HAP-1 (cell line): ENCODE measurements around the gene TRPM3.
"Not testable (repeated sequence)": the region's sequence is repeated elsewhere in the genome, so short reads cannot be mapped to it uniquely, and the experiment has no call there.

Experiments used
- DNase-seq, 2 experiments: peaks; one replicate each; pipeline ENCODE4 v3.0.0-alpha.2; 2016 to 2020; ENCODE audit warnings: low spot score in 2 of 2
- H3K27me3 ChIP-seq: fragments of 250-450 bp; sonication (Bioruptor Pico); 2 replicates; pipeline ENCODE4 v1.5.1; 2020; ENCODE audit warnings: low read depth, mild to moderate bottlenecking, moderate library complexity
- H3K36me3 ChIP-seq: fragments of 250-450 bp; sonication (Bioruptor Pico); replicated peaks from 2 replicates; pipeline ENCODE4 v1.5.1; 2020; ENCODE audit warnings: mild to moderate bottlenecking
- H3K4me1 ChIP-seq: fragments of 250-450 bp; sonication (Bioruptor Pico); 2 replicates; pipeline ENCODE4 v1.5.1; 2020; ENCODE audit warnings: mild to moderate bottlenecking
- H3K4me3 ChIP-seq: fragments of 250-450 bp; sonication (Bioruptor Pico); 2 replicates; pipeline ENCODE4 v1.5.1; 2020; ENCODE audit warnings: mild to moderate bottlenecking, moderate library complexity
- H3K9me3 ChIP-seq: fragments of 250-450 bp; sonication (Bioruptor Pico); 2 replicates; pipeline ENCODE4 v1.5.1; 2020; ENCODE audit warnings: mild to moderate bottlenecking, moderate library complexity
- in situ Hi-C: fragments of 300-500 bp; cut with MboI; formaldehyde crosslinking; loops from 3 replicates; pipeline ENCODE4 v1.14.3; 2020; ENCODE audit warnings: low sequenced_read_pairs, inconsistent platforms, mixed read lengths

The TRPM3 gene

DNA sequence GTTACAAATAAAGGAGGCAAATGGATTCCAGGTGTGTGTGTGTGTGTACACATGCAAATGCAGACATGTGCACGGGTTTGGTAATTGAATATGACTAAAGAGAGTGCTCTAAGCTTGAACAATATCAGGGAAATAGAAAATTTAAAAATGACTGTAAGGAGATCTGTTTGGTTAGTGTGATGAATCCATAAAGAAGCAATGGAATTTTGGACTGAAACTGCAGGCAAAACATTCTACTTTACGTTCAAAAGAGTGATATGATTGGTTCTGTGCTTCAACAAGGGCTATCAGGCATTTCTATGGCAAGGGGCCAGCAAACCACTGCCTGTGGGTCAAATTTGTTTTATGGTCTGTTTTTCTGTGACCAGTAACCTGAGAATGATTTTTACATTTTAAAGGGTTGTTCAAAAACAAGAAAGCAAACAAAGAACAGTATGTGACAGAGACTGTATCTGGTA lies 374.1 kb downstream of the TRPM3 start:
- in situ Hi-C loops = no loop called here
- peak in 1 of 2 experiments; percentile 72 for DNase-seq
- no peaks in the 10 kb centered on the region for H3K36me3 ChIP-seq
- peaks cover 30% of the 10 kb centered on the region for H3K4me1 ChIP-seq
- no peaks in the 10 kb centered on the region for H3K9me3 ChIP-seq
- no peak overlapping the region for H3K4me3 ChIP-seq
- H3K27me3 ChIP-seq = no peaks in the 10 kb centered on the region

DNA sequence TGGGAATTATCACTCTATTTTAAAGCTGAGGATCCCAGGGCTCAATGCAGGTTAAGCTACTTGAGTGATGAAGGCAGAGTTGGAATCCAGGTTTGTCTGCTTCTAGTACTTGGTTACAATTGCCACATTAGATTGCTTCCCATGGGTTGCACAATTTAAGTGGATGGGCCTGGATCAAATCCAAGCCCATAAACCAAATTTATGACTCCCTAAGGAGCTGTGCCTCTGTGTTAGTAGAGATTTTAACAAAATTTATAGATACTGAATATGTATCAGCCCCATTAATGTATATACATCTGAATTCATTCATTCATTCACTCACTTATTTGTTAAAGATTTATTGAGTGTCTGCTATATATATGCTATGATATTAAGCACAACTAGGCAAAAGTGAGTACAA lies 374.7 kb downstream of the TRPM3 start:
- DNase-seq = peak; percentile 80 to 82
- Histone ChIP-seq H3K9me3 (no peaks in the 10 kb centered on the region), H3K36me3 (no peaks in the 10 kb centered on the region), H3K4me3 (no peak overlapping the region), H3K27me3 (no peaks in the 10 kb centered on the region), H3K4me1 (peaks cover 30% of the 10 kb centered on the region)
- in situ Hi-C loops = no loop called here

- no peak overlapping the region for H3K4me3 ChIP-seq
- H3K9me3 ChIP-seq = no peaks in the 10 kb centered on the region
- H3K4me1 ChIP-seq = peaks cover 30% of the 10 kb centered on the region
- H3K27me3 ChIP-seq = no peaks in the 10 kb centered on the region
- peak; percentile 32 to 42 for DNase-seq
- in situ Hi-C loops = no loop called here
- H3K36me3 ChIP-seq = no peaks in the 10 kb centered on the region
Observed at GRCh38 chr9:70746316-70746715, 375.1 kb downstream of the TRPM3 start.

GRCh38 chr9:70724794-70725193 lies 396.6 kb downstream of the TRPM3 start:
- in situ Hi-C loops, H3K36me3 ChIP-seq, DNase-seq, H3K4me1 ChIP-seq, H3K27me3 ChIP-seq, H3K9me3 ChIP-seq, H3K4me3 ChIP-seq: not testable (repeated sequence)

DNA sequence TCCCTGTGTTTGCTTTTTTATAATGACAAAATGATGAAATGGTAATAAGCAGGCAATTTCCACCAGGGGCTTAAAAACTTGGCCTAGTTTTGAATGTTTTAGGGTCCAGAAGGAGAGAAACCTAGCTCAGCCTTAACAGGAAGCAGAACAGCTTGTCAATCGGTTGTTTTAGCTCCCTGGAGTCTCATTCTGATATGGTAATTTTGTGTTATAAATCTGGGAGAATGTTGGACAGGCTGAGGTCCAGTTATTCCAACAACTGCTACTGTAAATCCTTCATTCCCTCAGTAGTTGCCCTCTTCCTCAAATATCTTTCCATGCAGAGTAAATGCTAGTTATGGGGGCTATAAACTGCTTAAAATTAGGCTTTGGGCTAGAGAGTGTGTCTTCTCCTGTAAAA lies 397.4 kb downstream of the TRPM3 start:
- H3K4me3 ChIP-seq, H3K9me3 ChIP-seq, H3K27me3 ChIP-seq, DNase-seq, H3K36me3 ChIP-seq, in situ Hi-C loops, H3K4me1 ChIP-seq: not testable (repeated sequence)

DNA sequence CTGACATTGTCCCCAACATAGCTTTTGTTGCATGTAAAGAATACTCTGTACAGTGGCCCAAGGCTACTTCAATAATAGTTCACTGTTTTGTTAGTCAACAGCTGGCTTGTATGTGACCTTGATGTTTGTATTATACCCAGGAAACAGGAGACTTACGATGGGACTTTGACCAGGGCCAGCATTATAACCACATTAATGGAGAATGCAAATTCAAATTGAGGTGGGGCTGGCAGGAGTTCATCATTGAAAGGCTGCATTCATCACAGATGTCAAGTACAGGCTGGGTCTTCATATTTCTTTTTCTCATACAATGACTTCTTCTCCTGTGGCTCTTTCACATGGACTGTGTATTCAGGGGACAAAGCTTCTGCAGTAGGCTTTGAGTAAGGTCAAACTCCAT lies 414.6 kb downstream of the TRPM3 start:
- H3K27me3 ChIP-seq, in situ Hi-C loops, H3K9me3 ChIP-seq, H3K4me1 ChIP-seq, H3K36me3 ChIP-seq, DNase-seq, H3K4me3 ChIP-seq: not testable (repeated sequence)

DNA sequence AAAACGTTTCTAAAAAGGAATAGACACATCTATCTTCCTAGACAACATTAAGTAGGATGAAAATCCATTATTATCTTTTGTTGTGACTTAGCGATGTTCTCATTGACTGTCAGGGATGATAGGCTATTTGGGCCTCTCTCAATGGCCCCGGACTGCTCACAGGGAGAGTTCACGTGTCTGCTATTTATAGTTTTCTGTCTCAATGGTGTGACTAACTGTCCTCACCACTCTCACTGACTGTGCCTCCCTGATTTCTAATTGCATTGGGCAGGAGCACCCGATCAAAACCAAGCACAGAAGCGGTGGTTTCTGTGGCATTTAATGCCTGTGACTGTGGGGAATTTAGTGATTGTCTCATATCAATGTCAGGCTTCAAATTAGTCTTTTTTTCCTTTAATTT lies 420.3 kb downstream of the TRPM3 start:
- DNase-seq = no peak
- Histone ChIP-seq H3K4me3 (no peak overlapping the region), H3K4me1 (peaks cover 51% of the 10 kb centered on the region), H3K9me3 (no peaks in the 10 kb centered on the region), H3K27me3 (no peaks in the 10 kb centered on the region), H3K36me3 (no peaks in the 10 kb centered on the region)
- in situ Hi-C loops = no loop called here

GRCh38 chr9:70696694-70697335 lies 424.6 kb downstream of the TRPM3 start:
- Histone ChIP-seq H3K4me1 (peaks cover 58% of the 10 kb centered on the region), H3K9me3 (no peaks in the 10 kb centered on the region), H3K36me3 (no peaks in the 10 kb centered on the region), H3K27me3 (no peaks in the 10 kb centered on the region), H3K4me3 (no peak overlapping the region)
- DNase-seq = peak; percentile 61 to 99
- in situ Hi-C loops = no loop called here

- in situ Hi-C loops = no loop called here
- Histone ChIP-seq H3K27me3 (no peaks in the 10 kb centered on the region), H3K4me3 (no peak overlapping the region), H3K4me1 (peaks cover 43% of the 10 kb centered on the region), H3K9me3 (no peaks in the 10 kb centered on the region), H3K36me3 (no peaks in the 10 kb centered on the region)
- no peak for DNase-seq
Observed at GRCh38 chr9:70694758-70695157, 426.7 kb downstream of the TRPM3 start.

DNA sequence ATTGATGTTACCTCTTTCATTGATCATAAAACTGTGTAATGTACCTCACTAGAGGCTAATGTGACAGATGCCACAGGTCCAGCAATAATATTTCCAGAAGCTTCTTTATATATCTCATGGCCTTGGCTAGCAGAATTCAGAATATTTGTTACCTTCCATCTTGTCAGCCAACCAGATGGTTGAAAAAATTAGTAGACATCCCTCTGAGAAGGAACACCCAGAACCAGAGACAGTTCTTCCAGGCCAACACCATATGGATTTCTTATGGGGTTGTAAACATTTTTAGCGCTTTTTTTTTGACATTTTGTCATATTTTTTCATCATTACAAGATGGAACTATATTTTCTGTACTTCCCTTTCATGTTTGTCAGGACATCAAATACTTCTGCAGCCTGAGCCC lies 428.2 kb downstream of the TRPM3 start:
- Histone ChIP-seq H3K27me3 (no peaks in the 10 kb centered on the region), H3K36me3 (no peaks in the 10 kb centered on the region), H3K9me3 (no peaks in the 10 kb centered on the region), H3K4me1 (peaks cover 27% of the 10 kb centered on the region), H3K4me3 (no peak overlapping the region)
- no peak for DNase-seq
- in situ Hi-C loops = no loop called here

GRCh38 chr9:70692431-70692830 lies 429.0 kb downstream of the TRPM3 start:
- in situ Hi-C loops = no loop called here
- Histone ChIP-seq H3K36me3 (no peaks in the 10 kb centered on the region), H3K27me3 (no peaks in the 10 kb centered on the region), H3K9me3 (no peaks in the 10 kb centered on the region), H3K4me1 (peaks cover 19% of the 10 kb centered on the region), H3K4me3 (no peak overlapping the region)
- DNase-seq = no peak

DNA sequence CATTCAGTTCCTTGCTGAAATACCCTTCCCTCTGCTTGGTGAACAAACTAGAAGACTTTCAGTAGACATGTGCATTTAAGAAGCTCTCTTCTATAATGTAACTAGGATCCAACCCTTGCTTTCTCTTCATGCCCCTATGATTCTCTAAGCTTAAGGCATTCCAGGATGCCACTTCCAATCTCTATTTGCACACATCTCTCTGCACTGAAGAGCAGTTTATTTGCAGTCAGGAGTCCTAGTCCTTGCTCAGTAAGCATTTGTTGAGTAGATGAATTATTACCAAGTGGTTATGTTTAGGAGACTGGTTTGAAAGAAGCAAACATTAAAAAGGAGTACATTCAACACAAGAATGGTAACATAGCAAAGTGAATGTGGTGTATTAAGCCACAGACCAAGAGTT lies 432.7 kb downstream of the TRPM3 start:
- in situ Hi-C loops = no loop called here
- no peak for DNase-seq
- H3K4me3 ChIP-seq = no peak overlapping the region
- H3K36me3 ChIP-seq = no peaks in the 10 kb centered on the region
- H3K27me3 ChIP-seq = no peaks in the 10 kb centered on the region
- no peaks in the 10 kb centered on the region for H3K9me3 ChIP-seq
- H3K4me1 ChIP-seq = peaks cover 5% of the 10 kb centered on the region

DNA sequence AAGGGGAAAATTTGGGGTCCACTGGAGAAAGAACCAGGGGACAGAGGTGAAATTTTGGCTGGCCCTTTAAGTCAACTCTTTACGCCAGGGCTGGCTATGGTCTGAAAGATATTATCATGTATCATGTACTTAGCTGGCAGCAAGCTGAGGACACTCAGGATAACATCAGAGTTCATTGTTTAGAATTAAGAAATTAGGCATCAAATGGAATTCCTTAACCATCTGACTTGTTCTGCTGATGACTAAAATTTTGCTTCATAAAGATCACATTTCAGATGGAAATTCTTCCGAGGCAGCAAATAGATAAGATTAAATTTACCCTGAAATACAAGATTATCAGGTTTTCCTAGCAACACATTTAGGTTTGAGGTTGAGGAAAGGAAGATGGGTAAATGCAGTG lies 437.6 kb downstream of the TRPM3 start:
- Histone ChIP-seq H3K4me1 (peaks cover 4% of the 10 kb centered on the region; the same call in 1 of the 2 replicates), H3K9me3 (no peaks in the 10 kb centered on the region), H3K4me3 (no peak overlapping the region), H3K27me3 (no peaks in the 10 kb centered on the region), H3K36me3 (no peaks in the 10 kb centered on the region)
- no peak for DNase-seq
- in situ Hi-C loops = no loop called here

DNA sequence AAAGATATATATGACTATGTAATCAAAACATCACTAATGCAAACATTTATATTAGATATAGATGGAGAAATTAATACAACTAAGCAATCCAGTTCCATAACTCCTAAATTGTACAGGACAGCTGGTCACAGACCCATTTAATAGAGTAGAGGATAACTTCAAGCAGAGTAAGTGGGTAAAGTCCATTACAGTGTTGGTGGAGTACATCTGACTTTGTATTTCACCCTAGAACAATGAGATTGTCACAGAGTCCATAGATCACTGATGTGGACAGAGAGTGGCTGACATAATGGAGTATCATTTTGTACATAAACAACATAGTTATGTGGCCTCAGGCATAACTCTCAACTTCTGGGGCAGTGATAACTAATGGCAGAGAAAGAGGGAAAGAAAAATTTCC lies 439.1 kb downstream of the TRPM3 start:
- Histone ChIP-seq H3K4me3 (no peak overlapping the region), H3K27me3 (no peaks in the 10 kb centered on the region), H3K4me1 (peaks cover 13% of the 10 kb centered on the region), H3K36me3 (no peaks in the 10 kb centered on the region), H3K9me3 (no peaks in the 10 kb centered on the region)
- DNase-seq = no peak
- in situ Hi-C loops = no loop called here

- DNase-seq = no peak
- in situ Hi-C loops = no loop called here
- no peak overlapping the region for H3K4me3 ChIP-seq
- H3K4me1 ChIP-seq = peaks cover 33% of the 10 kb centered on the region
- no peaks in the 10 kb centered on the region for H3K9me3 ChIP-seq
- no peaks in the 10 kb centered on the region for H3K36me3 ChIP-seq
- no peaks in the 10 kb centered on the region for H3K27me3 ChIP-seq
Observed at GRCh38 chr9:70679845-70680244, 441.6 kb downstream of the TRPM3 start.
